ENCODE measurements around the gene SFMBT1. TPM values are rescaled to one million over a fixed set of nuclear protein-coding genes. Genes with fewer than 3 reads are reported as not detected.

SFMBT1 gene
- total RNA-seq, 2 experiments from 2014 or later = 12.9 to 18.1 TPM

DNA sequence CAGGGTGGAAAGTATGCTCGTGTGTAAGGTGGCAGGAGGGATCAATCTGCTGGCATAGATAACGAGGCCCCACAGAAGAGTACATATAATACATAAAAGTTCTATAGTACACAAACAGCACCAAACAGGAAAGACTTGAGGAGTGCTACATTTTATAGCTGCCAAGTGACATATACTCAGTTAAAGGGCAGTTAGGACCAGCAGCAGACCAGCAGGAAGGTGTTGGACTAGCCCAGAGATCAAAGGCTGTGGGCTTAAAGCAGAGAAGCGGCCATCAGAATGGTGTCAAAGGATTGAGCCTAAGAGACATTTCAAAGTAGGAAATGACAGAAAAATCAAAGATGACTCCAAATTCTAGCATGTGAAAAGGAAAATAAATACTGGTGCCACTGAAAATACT, 34.5 kb downstream of the SFMBT1 start:
- no peaks in the 10 kb centered on the region for H3K4me1 ChIP-seq (ENCODE audit: insufficient read depth, low read length, poor library complexity, severe bottlenecking)
- H3K4me2 ChIP-seq (ENCODE audit: low read length) = no peak overlapping the region
- BruUV-seq (replicated peaks) = no TSS peak
- H3K9me2 ChIP-seq (ENCODE audit: insufficient read depth, low read length) = no peaks in the 10 kb centered on the region
- ChIA-PET CTCF (ENCODE audit: unreplicated experiment) (no interaction called here), POLR2A (interaction anchor here (0.5 to 1.2 kb wide), 2 partner anchors 16 to 37 kb away, joined by 7 to 8 read pairs; no protein-coding TSS in a partner anchor)
- H3K36me3 ChIP-seq (ENCODE audit: insufficient read depth, low read length) = no peaks in the 10 kb centered on the region
- H3K79me2 ChIP-seq (ENCODE audit: insufficient read depth, low read depth, low read length) = no peaks in the 10 kb centered on the region
- H3K4me3 ChIP-seq (ENCODE audit: low read depth, low read length, poor library complexity, severe bottlenecking) = no peak overlapping the region
- no peaks in the 10 kb centered on the region for H4K20me1 ChIP-seq (ENCODE audit: insufficient read depth, low read length)
- H3K9me3 ChIP-seq (ENCODE audit: low read length) = no peaks in the 10 kb centered on the region
- TF ChIP-seq EZH2phosphoT487 (IDR thresholded peaks at IDR 0.05; ENCODE audit: borderline replicate concordance, low read depth, low read length) = no peak
- TF ChIP-seq, protein P1, sequence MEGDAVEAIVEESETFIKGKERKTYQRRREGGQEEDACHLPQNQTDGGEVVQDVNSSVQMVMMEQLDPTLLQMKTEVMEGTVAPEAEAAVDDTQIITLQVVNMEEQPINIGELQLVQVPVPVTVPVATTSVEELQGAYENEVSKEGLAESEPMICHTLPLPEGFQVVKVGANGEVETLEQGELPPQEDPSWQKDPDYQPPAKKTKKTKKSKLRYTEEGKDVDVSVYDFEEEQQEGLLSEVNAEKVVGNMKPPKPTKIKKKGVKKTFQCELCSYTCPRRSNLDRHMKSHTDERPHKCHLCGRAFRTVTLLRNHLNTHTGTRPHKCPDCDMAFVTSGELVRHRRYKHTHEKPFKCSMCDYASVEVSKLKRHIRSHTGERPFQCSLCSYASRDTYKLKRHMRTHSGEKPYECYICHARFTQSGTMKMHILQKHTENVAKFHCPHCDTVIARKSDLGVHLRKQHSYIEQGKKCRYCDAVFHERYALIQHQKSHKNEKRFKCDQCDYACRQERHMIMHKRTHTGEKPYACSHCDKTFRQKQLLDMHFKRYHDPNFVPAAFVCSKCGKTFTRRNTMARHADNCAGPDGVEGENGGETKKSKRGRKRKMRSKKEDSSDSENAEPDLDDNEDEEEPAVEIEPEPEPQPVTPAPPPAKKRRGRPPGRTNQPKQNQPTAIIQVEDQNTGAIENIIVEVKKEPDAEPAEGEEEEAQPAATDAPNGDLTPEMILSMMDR (conservative IDR thresholded peaks at IDR 0.05; ENCODE audit: low read length) = no peak
- intact Hi-C loops (cut with micrococcal nuclease; ENCODE audit: unreplicated experiment) = no loop called here
- no peak overlapping the region for H2AFZ ChIP-seq (ENCODE audit: low read length)
- no peak for DNase-seq (ENCODE audit: low spot score)
- no peak overlapping the region for H3K27ac ChIP-seq (ENCODE audit: low read depth, low read length, poor library complexity, severe bottlenecking)

- POLR2A ChIA-PET = interaction anchor here (0.8 to 1.2 kb wide), 2 partner anchors 17 to 29 kb away, joined by 3 to 8 read pairs; no protein-coding TSS in a partner anchor
- intact Hi-C loops (cut with micrococcal nuclease; ENCODE audit: unreplicated experiment) = no loop called here
- no peak overlapping the region for H3K4me3 ChIP-seq (ENCODE audit: low read depth, low read length, poor library complexity, severe bottlenecking)
Measured at GRCh38 chr3:53009826-53010539, 35.9 kb downstream of the SFMBT1 start.

More at GRCh38 chr3:53009826-53010539, 35.9 kb downstream of the SFMBT1 start:
- TF ChIP-seq, protein P1 (conservative IDR thresholded peaks at IDR 0.05; ENCODE audit: low read length) = no peak
- TF ChIP-seq EZH2phosphoT487 (IDR thresholded peaks at IDR 0.05; ENCODE audit: borderline replicate concordance, low read depth, low read length) = no peak
- Histone ChIP-seq H4K20me1 (ENCODE audit: insufficient read depth, low read length) (no peaks in the 10 kb centered on the region), H3K4me1 (ENCODE audit: insufficient read depth, low read length, poor library complexity, severe bottlenecking) (no peaks in the 10 kb centered on the region), H3K9me3 (ENCODE audit: low read length) (no peaks in the 10 kb centered on the region), H3K36me3 (ENCODE audit: insufficient read depth, low read length) (no peaks in the 10 kb centered on the region), H3K4me2 (ENCODE audit: low read length) (no peak overlapping the region), H3K27ac (ENCODE audit: low read depth, low read length, poor library complexity, severe bottlenecking) (no peak overlapping the region), H3K9me2 (ENCODE audit: insufficient read depth, low read length) (no peaks in the 10 kb centered on the region), H2AFZ (ENCODE audit: low read length) (no peak overlapping the region), H3K79me2 (ENCODE audit: insufficient read depth, low read depth, low read length) (no peaks in the 10 kb centered on the region)
- no TSS peak for BruUV-seq (replicated peaks)
- DNase-seq (ENCODE audit: low spot score) = peak; percentile 4
- CTCF ChIA-PET (ENCODE audit: unreplicated experiment) = no interaction called here

All from OCI-LY7 (cell line).